Measurements from ENCODE around the gene PCNX2.

Gene PCNX2, protein sequence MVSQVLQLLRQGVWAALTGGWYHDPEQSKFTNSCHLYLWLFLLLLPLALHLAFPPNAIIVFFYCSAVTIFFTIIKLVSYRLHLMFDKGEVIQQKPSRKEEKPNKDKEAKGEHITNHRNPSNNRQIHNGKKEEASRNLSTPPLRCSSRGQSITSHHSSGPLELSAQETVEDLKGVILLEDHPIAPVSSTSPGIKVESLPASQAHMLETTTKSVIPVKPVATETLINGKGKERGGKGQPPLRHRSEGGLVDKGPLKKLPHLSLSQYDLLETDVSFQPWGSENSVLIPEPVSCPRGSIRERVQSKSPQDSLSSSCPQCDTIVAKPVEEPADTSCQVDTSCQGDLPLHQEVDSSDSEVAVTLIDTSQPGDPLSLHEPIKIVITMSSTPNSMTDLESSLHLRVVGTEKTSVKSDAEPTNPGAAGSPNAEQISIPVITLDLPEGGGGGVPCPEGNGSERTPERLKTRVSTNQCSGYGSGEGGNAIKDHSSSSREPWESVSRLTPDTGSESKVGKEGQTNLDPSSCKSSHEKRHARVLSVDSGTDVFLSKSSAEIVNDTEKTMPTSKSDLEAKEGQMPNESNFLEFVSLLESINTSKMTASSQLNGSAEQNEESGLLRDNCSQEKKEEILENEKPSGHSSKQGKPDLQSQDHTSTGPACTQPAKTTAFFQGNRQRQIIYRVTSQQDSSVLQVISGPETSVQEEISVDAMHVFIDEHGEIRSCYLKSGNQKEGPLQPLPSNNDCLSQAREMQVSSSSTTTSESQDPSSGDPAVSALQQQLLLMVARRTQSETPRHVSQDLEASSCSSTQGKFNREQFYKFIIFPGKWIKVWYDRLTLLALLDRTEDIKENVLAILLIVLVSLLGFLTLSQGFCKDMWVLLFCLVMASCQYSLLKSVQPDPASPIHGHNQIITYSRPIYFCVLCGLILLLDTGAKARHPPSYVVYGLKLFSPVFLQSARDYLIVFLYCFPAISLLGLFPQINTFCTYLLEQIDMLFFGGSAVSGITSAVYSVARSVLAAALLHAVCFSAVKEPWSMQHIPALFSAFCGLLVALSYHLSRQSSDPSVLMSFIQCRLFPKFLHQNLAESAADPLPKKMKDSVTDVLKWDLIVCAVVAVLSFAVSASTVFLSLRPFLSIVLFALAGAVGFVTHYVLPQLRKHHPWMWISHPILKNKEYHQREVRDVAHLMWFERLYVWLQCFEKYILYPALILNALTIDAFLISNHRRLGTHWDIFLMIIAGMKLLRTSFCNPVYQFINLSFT (N-terminal part only)

DNA sequence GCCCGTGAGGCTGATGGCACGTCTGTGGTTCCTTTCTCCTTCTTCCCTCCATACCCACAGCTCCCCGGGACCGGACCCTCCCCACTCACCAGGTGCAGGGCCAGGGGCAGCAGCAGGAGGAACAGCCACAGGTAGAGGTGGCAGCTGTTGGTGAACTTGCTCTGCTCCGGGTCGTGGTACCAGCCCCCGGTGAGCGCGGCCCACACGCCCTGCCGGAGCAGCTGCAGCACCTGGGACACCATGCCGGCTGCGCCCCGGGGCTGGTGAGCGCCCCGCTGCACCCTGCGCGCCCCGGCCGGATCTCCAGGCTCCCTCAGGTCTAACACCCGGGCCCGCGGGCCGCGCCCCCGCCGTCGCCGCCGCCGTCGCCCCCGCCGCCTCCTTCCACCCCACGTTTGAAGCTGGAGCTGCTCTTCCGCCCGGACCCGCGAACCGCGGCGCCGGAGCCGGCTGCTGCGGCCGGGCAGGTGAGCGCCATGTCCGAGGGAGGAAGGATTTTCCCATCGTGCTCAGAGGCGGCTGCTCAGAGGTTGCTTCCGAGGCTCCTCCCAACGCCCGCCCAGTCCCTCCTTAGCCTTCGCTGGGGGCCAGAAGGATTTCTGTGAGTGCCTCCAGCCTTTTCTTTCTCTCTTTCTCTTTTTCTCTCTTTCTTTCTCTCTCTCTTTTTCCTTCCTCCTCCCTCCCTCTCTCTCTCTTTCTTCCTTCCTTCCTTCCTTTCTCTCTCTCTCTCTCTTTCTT, at the start of gene PCNX2:
PCNX2 (minus strand) TSS at position 489 of the 738 bp plus-strand sequence; CDS start at position 242, 247 bp downstream.
- peak; percentile 77 for DNase-seq (ENCODE audit: extremely low read depth, insufficient read length)
- TF ChIP-seq, protein P1, sequence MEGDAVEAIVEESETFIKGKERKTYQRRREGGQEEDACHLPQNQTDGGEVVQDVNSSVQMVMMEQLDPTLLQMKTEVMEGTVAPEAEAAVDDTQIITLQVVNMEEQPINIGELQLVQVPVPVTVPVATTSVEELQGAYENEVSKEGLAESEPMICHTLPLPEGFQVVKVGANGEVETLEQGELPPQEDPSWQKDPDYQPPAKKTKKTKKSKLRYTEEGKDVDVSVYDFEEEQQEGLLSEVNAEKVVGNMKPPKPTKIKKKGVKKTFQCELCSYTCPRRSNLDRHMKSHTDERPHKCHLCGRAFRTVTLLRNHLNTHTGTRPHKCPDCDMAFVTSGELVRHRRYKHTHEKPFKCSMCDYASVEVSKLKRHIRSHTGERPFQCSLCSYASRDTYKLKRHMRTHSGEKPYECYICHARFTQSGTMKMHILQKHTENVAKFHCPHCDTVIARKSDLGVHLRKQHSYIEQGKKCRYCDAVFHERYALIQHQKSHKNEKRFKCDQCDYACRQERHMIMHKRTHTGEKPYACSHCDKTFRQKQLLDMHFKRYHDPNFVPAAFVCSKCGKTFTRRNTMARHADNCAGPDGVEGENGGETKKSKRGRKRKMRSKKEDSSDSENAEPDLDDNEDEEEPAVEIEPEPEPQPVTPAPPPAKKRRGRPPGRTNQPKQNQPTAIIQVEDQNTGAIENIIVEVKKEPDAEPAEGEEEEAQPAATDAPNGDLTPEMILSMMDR (IDR thresholded peaks at IDR 0.05; ENCODE audit: insufficient read depth, low read length, poor library complexity, severe bottlenecking): no peak
- H3K4me3 ChIP-seq (replicated peaks; ENCODE audit: low read depth, low read length): peak within 1 kb of the TSS; percentile 82
- H3K36me3 ChIP-seq (ENCODE audit: control insufficient read depth, insufficient read depth, low read length): no peaks in the 10 kb centered on the region
- H3K27me3 ChIP-seq (replicated peaks; ENCODE audit: control insufficient read depth, insufficient read depth, low read length): no peaks in the 10 kb centered on the region

DNA sequence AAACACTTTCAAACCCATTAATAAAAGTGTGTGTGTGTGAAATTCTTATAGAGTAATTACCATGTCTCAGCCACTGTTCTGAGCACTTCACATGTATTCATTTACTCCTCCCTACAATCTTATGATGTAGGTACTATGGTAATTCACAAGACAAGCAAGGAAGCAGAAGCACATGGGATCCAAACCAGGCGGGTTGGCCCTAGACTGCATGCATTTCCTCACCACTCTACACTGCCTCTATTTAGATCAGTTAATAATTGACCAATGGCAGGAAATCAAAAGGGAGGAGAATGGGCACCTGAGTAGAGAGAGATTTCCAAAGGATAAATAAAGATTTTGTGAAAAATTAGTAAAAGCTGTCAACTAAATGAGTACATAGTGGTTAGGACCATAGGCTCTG, 47.7 kb upstream of the PCNX2 start:
- TF ChIP-seq, protein P1 (IDR thresholded peaks at IDR 0.05; ENCODE audit: insufficient read depth, low read length, poor library complexity, severe bottlenecking): no peak
- Histone ChIP-seq H3K27me3 (replicated peaks; ENCODE audit: control insufficient read depth, insufficient read depth, low read length) (no peaks in the 10 kb centered on the region), H3K4me3 (replicated peaks; ENCODE audit: low read depth, low read length) (no peak overlapping the region), H3K36me3 (ENCODE audit: control insufficient read depth, insufficient read depth, low read length) (no peaks in the 10 kb centered on the region)
- DNase-seq (ENCODE audit: extremely low read depth, insufficient read length): no peak

DNA sequence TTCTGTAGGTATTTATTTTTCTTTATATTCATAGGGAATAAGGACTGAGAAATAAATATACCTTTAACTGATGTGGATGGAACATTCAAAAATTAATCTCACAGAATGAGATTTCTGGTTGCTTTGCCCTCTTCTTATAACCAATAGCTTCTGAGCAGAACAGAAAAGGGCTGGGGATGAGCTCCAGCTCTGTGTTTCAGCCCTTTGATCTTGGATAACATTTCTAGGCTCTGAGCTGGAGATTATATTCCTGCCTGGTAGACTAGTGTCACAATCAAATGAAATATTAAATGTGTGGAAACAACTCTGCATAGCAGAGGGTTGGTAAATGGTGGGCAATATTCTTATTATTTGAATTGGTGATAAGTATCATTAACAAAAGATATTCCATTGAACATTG, 46.6 kb upstream of the PCNX2 start:
- no peaks in the 10 kb centered on the region for H3K36me3 ChIP-seq (ENCODE audit: control insufficient read depth, insufficient read depth, low read length)
- TF ChIP-seq, protein P1 (IDR thresholded peaks at IDR 0.05; ENCODE audit: insufficient read depth, low read length, poor library complexity, severe bottlenecking): no peak
- no peak overlapping the region for H3K4me3 ChIP-seq (replicated peaks; ENCODE audit: low read depth, low read length)
- H3K27me3 ChIP-seq (replicated peaks; ENCODE audit: control insufficient read depth, insufficient read depth, low read length): no peaks in the 10 kb centered on the region
- no peak for DNase-seq (ENCODE audit: extremely low read depth, insufficient read length)

DNA sequence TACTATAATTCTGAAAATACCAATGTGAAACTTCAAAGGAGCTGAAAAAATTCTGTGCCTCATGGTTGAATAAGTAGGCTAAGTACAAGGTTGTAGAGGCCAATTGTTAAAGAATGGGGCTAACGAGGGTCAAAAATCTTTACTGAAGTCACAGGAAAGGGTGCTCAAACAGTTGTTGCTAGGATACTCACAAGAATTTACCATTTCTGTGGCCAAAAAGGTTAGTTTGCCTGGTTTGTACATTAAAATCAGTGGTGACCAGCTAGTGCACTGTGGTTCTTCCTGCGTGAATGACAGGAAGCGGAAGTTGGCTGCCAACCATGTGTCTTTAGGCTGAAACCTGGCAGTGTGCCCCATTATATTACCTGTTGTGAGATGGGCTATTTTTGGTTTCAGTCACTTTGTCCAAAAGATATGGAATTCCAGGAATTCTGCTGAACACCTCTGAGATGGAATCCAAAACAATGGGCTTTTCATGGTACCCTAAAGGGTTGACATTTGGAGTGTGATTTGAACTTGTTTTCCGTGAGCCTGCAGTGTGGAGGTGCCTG, 45.5 kb upstream of the PCNX2 start:
- Histone ChIP-seq H3K4me3 (replicated peaks; ENCODE audit: low read depth, low read length) (no peak overlapping the region), H3K27me3 (replicated peaks; ENCODE audit: control insufficient read depth, insufficient read depth, low read length) (no peaks in the 10 kb centered on the region), H3K36me3 (ENCODE audit: control insufficient read depth, insufficient read depth, low read length) (no peaks in the 10 kb centered on the region)
- TF ChIP-seq, protein P1 (IDR thresholded peaks at IDR 0.05; ENCODE audit: insufficient read depth, low read length, poor library complexity, severe bottlenecking): no peak
- DNase-seq (ENCODE audit: extremely low read depth, insufficient read length): no peak

All from GM06990 (cell line).